Mesenteric fat pad (tissue), 1 donor: ENCODE measurements around the gene WDR46. TPM values are rescaled to one million over a fixed set of nuclear protein-coding genes. Genes with fewer than 3 reads are reported as not detected.
A peak's percentile ranks its signal among the peaks of the same experiment; 100 is the strongest.

ENCODE experiments used
- DNase-seq: peaks from one replicate; pipeline ENCODE4 v3.0.0-alpha.2; 2020; ENCODE audit warnings: low spot score
- long read RNA-seq: library from polyadenylated mRNA; unstranded; transcript quantifications from one replicate; pipeline ENCODE4 v2.0.0, GENCODE V29; 2020
- total RNA-seq: library from RNA; stranded (reverse); fragmentation: NEBNext Ultra II Directional; extraction: Animal tissue kit (Norgen Biotek cat#: 25700); gene quantifications from one replicate; pipeline ENCODE4 v1.2.1, GENCODE V29; 2021
- donor health status: DM: yes; HTN: yes; CAD: no.

The WDR46 gene
- 48.9 TPM for total RNA-seq
- long read RNA-seq, transcript WDR46-231 (15 exons, 2,358 nt), result major isoform, 289 of 382 reads
- long read RNA-seq, partial matches to known transcripts, result 33 of 382 reads
- long read RNA-seq, other reads (novel, unspliced or antisense), result 60 of 382 reads

GRCh38 chr6:33288921-33289783, at the start of gene WDR46, which contains the start of gene PFDN6:
Gene WDR46 (minus strand): TSS chr6:33289239. CDS start chr6:33289170, 69 bp downstream.
Gene PFDN6 (plus strand): TSS chr6:33289601. CDS start chr6:33289857, 256 bp downstream.
- no peak for DNase-seq

- no peak for DNase-seq
Observed at GRCh38 chr6:33336495-33336894, 47.5 kb upstream of the WDR46 start.

- no peak for DNase-seq
Observed at GRCh38 chr6:33335916-33336315, 46.9 kb upstream of the WDR46 start.

GRCh38 chr6:33333666-33334065, 44.6 kb upstream of the WDR46 start:
- DNase-seq, result no peak

GRCh38 chr6:33330736-33331135, 41.7 kb upstream of the WDR46 start:
- DNase-seq, result no peak

GRCh38 chr6:33329058-33329457, 40.0 kb upstream of the WDR46 start:
- no peak for DNase-seq

- DNase-seq, result no peak
Observed at GRCh38 chr6:33324125-33324524, 35.1 kb upstream of the WDR46 start.

- DNase-seq, result no peak
Observed at GRCh38 chr6:33323623-33323948, 34.5 kb upstream of the WDR46 start.

- DNase-seq, result no peak
Observed at GRCh38 chr6:33321227-33321626, 32.2 kb upstream of the WDR46 start.

- DNase-seq, result no peak
Observed at GRCh38 chr6:33320315-33321181, 31.5 kb upstream of the WDR46 start.

- no peak for DNase-seq
Observed at GRCh38 chr6:33319939-33320314, 30.9 kb upstream of the WDR46 start.

- no peak for DNase-seq
Observed at GRCh38 chr6:33318426-33319073, 29.5 kb upstream of the WDR46 start.

- peak; percentile 97 for DNase-seq
Observed at GRCh38 chr6:33317669-33318425, 28.8 kb upstream of the WDR46 start, which contains the start of gene ZBTB22. Gene ZBTB22 (minus strand): TSS chr6:33317744. CDS start chr6:33316916, 828 bp downstream.

GRCh38 chr6:33317419-33317668, 28.3 kb upstream of the WDR46 start:
- no peak for DNase-seq

- DNase-seq, result no peak
Observed at GRCh38 chr6:33316603-33317418, 27.8 kb upstream of the WDR46 start.

- no peak for DNase-seq
Observed at GRCh38 chr6:33315793-33316602, 27.0 kb upstream of the WDR46 start.

- no peak for DNase-seq
Observed at GRCh38 chr6:33314943-33315792, 26.1 kb upstream of the WDR46 start.

- DNase-seq, result no peak
Observed at GRCh38 chr6:33314515-33314942, 25.5 kb upstream of the WDR46 start.
